H1 (cell line): ENCODE data around the gene DYRK1B. TPM values are rescaled to one million over a fixed set of nuclear protein-coding genes. Genes with fewer than 3 reads are reported as not detected.

Experiments used
- CTCF ChIA-PET: fragments of 300-600 bp; sonication (Branson Sonifier 250); formaldehyde crosslinking; loops from one replicate; lab custom pipeline; 2021; ENCODE audit not compliant: partially characterized antibody; lab: Charles Lee
- POLR2A ChIA-PET: fragments of 300-600 bp; sonication (Branson Sonifier 250); formaldehyde crosslinking; loops from one replicate; lab custom pipeline; 2021; ENCODE audit warnings: inconsistent platforms; ENCODE audit not compliant: partially characterized antibody; lab: Charles Lee
- DNase-seq, 2 experiments: peaks; one replicate each; pipeline versions ENCODE4 v3.0.0 to v3.0.0-alpha.2; 2010 to 2022; ENCODE audit warnings: low spot score in 2 of 2, low read depth in 1 of 2, mixed read lengths in 1 of 2
- FAIRE-seq: peaks from 2 replicates; lab custom pipeline; 2011; peaks lifted over from hg19 to GRCh38; lab: Jason Lieb, UNC
- H2AFZ ChIP-seq: 2 replicates; pipeline ENCODE4 v1.8.1; 2012; ENCODE audit warnings: low read length, inconsistent platforms
- H2AK5ac ChIP-seq: 2 replicates; pipeline ENCODE4 v1.6.1; 2013; ENCODE audit warnings: low read depth, low read length
- H2BK120ac ChIP-seq: replicated peaks from 2 replicates; pipeline ENCODE3; 2013; ENCODE audit warnings: low read depth, low read length, inconsistent platforms
- H2BK12ac ChIP-seq: 2 replicates; pipeline ENCODE4 v1.6.1; 2013; ENCODE audit warnings: low read depth, low read length
- H2BK15ac ChIP-seq: 2 replicates; pipeline ENCODE4 v1.6.1; 2013; ENCODE audit warnings: low read length
- H2BK20ac ChIP-seq: 2 replicates; pipeline ENCODE4 v1.6.1; 2013; ENCODE audit warnings: low read length
- H2BK5ac ChIP-seq: 2 replicates; pipeline ENCODE4 v1.6.1; 2013; ENCODE audit warnings: low read depth, low read length
- H3K14ac ChIP-seq: 2 replicates; pipeline ENCODE4 v1.6.1; 2013; ENCODE audit warnings: inconsistent platforms; ENCODE audit not compliant: insufficient read length
- H3K18ac ChIP-seq: 2 replicates; pipeline ENCODE4 v1.6.1; 2013; ENCODE audit warnings: low read length; ENCODE audit errors: extremely low read depth
- H3K23ac ChIP-seq: 2 replicates; pipeline ENCODE4 v1.6.1; 2013; ENCODE audit warnings: inconsistent platforms; ENCODE audit not compliant: insufficient read length
- H3K23me2 ChIP-seq: 2 replicates; pipeline ENCODE4 v1.6.1; 2013; ENCODE audit warnings: low read depth, low read length
- H3K27ac ChIP-seq: 2 replicates; pipeline ENCODE4 v1.6.1; 2011; ENCODE audit warnings: low read depth, low read length, inconsistent platforms
- H3K27me3 ChIP-seq, 4 experiments: replicated peaks in 1 of 4; 1 replicate in 1 of 4; 2 replicates in 3 of 4; pipeline versions ENCODE4 v1.6.1 to v1.8.1; 2011 to 2013; ENCODE audit warnings: low read length in 3 of 4, mild to moderate bottlenecking in 3 of 4, inconsistent platforms in 2 of 4, mixed read lengths in 2 of 4, moderate library complexity in 1 of 4; ENCODE audit not compliant: control insufficient read depth in 3 of 4, insufficient read depth in 3 of 4; ENCODE audit errors: extremely low read depth in 1 of 4
- H3K36me3 ChIP-seq, 4 experiments: 2 replicates each; pipeline versions ENCODE4 v1.6.1 to v1.8.1; 2011 to 2013; ENCODE audit warnings: mild to moderate bottlenecking in 4 of 4, low read length in 3 of 4, moderate library complexity in 2 of 4, control low read depth in 1 of 4, inconsistent platforms in 1 of 4; ENCODE audit not compliant: insufficient read depth in 4 of 4, control insufficient read depth in 2 of 4
- H3K4ac ChIP-seq: replicated peaks from 2 replicates; pipeline ENCODE3; 2013; ENCODE audit warnings: low read length, low read depth, mixed read lengths, inconsistent platforms; ENCODE audit not compliant: insufficient read length
- H3K4me1 ChIP-seq, 4 experiments: replicated peaks in 1 of 4; 1 replicate in 1 of 4; 2 replicates in 3 of 4; pipeline versions ENCODE4 v1.6.1 to v1.8.1; 2011 to 2013; ENCODE audit warnings: low read length in 3 of 4, inconsistent platforms in 2 of 4, mixed read lengths in 1 of 4; ENCODE audit not compliant: insufficient read depth in 4 of 4, control insufficient read depth in 3 of 4
- H3K4me2 ChIP-seq, 2 experiments: 2 replicates each; pipeline versions ENCODE4 v1.6.1 to v1.8.1; 2011 to 2013; ENCODE audit warnings: low read depth in 2 of 2, low read length in 2 of 2, control low read depth in 1 of 2, inconsistent platforms in 1 of 2, mild to moderate bottlenecking in 1 of 2; ENCODE audit not compliant: insufficient read depth in 1 of 2
- H3K4me3 ChIP-seq, 4 experiments: fragments of 200-600, 300-600 bp in 1 of 4; sonication (generic), shearing (Covaris generic), sonication (Bioruptor Twin) in 1 of 4; 2 replicates each; pipeline versions ENCODE4 v1.5.1 to v1.8.1; 2011 to 2016; ENCODE audit warnings: low read length in 4 of 4, low read depth in 3 of 4, control low read depth in 2 of 4, inconsistent platforms in 2 of 4, mild to moderate bottlenecking in 2 of 4, mixed read lengths in 1 of 4, moderate library complexity in 1 of 4; ENCODE audit not compliant: insufficient read depth in 2 of 4; ENCODE audit errors: extremely low read depth in 1 of 4
- H3K56ac ChIP-seq: replicated peaks from 2 replicates; pipeline ENCODE3; 2013; ENCODE audit warnings: low read depth, mild to moderate bottlenecking, mixed read lengths, low read length, inconsistent platforms; ENCODE audit not compliant: insufficient read length
- H3K79me1 ChIP-seq: 2 replicates; pipeline ENCODE4 v1.6.1; 2013; ENCODE audit warnings: low read depth, low read length, control low read depth
- H3K79me2 ChIP-seq, 2 experiments: 2 replicates each; pipeline versions ENCODE4 v1.6.1 to v1.8.1; 2012 to 2013; ENCODE audit warnings: low read length in 2 of 2, mild to moderate bottlenecking in 2 of 2, inconsistent platforms in 1 of 2; ENCODE audit not compliant: insufficient read depth in 2 of 2, control insufficient read depth in 1 of 2
- H3K9ac ChIP-seq, 4 experiments: replicated peaks in 1 of 4; 1 replicate in 1 of 4; 2 replicates in 3 of 4; pipeline versions ENCODE4 v1.6.1 to v1.8.1; 2011 to 2013; ENCODE audit warnings: low read depth in 3 of 4, low read length in 3 of 4, control low read depth in 2 of 4, mild to moderate bottlenecking in 2 of 4, moderate library complexity in 2 of 4, inconsistent platforms in 1 of 4; ENCODE audit errors: extremely low read depth in 1 of 4
- H3K9me3 ChIP-seq, 2 experiments: 2 replicates each; pipeline versions ENCODE4 v1.6.1 to v1.8.1; 2012 to 2013; ENCODE audit warnings: mild to moderate bottlenecking in 2 of 2, moderate library complexity in 2 of 2, control low read depth in 1 of 2, inconsistent platforms in 1 of 2, low read depth in 1 of 2, low read length in 1 of 2, mixed read lengths in 1 of 2; ENCODE audit not compliant: insufficient read depth in 2 of 2
- H4K20me1 ChIP-seq, 2 experiments: replicated peaks in 1 of 2; 2 replicates each; pipeline versions ENCODE3 to v1.8.1; 2011 to 2013; ENCODE audit warnings: inconsistent platforms in 2 of 2, low read length in 2 of 2, mild to moderate bottlenecking in 1 of 2; ENCODE audit not compliant: insufficient read depth in 2 of 2, control insufficient read depth in 1 of 2
- H4K5ac ChIP-seq: 2 replicates; pipeline ENCODE4 v1.6.1; 2013; ENCODE audit warnings: low read length, low read depth, mixed read lengths, inconsistent platforms; ENCODE audit not compliant: insufficient read length
- H4K8ac ChIP-seq: 2 replicates; pipeline ENCODE4 v1.8.0; 2013; ENCODE audit warnings: mild to moderate bottlenecking, moderate library complexity, low read length, inconsistent platforms; ENCODE audit not compliant: insufficient read depth; ENCODE audit errors: extremely low read depth
- H4K91ac ChIP-seq: replicated peaks from 2 replicates; pipeline ENCODE3; 2013; ENCODE audit warnings: low read length, mixed read lengths, inconsistent platforms; ENCODE audit not compliant: insufficient read length
- CTBP2 ChIP-seq: IDR thresholded peaks from 2 replicates; pipeline ENCODE4 v1.7.0; 2011; ENCODE audit warnings: borderline replicate concordance, mild to moderate bottlenecking, moderate library complexity, mixed read lengths, low read length; ENCODE audit not compliant: insufficient read depth, insufficient read length
- E2F6 ChIP-seq: IDR thresholded peaks from 2 replicates; pipeline ENCODE4 v1.6.1; 2012; ENCODE audit warnings: inconsistent platforms
- WGBS, 2 experiments: shearing (Covaris generic) in 1 of 2; methylation state at CpG; one replicate each; pipeline versions ENCODE4 v1.1.6 to v1.1.7; 2013 to 2015; ENCODE audit warnings: low lambda C conversion rate in 2 of 2, mixed read lengths in 2 of 2, inconsistent platforms in 1 of 2, low coverage in 1 of 2, missing lambda C conversion rate in 1 of 2; ENCODE audit not compliant: insufficient replicate concordance in 2 of 2, insufficient coverage in 1 of 2, insufficient read length in 1 of 2; ENCODE audit errors: extremely low coverage in 1 of 2, missing lambda C conversion rate in 1 of 2; 5-methylcytosine and 5-hydroxymethylcytosine counted together
- polyA plus RNA-seq, 7 experiments: library from polyadenylated mRNA; depleted of rRNA in 3 of 7; stranded (reverse) in 5 of 7; unstranded in 2 of 7; fragments of >200 nt in 5 of 7; fragments of 200-250 nt in 2 of 7; gene quantifications; 1 replicate in 5 of 7; 2 replicates in 1 of 7; 4 replicates in 1 of 7; pipeline versions ENCODE4 v1.2.1 to v1.2.3, GENCODE V29; 2011 to 2013; ENCODE audit warnings: missing spikeins in 2 of 7, mixed read lengths in 2 of 7
- total RNA-seq: library from RNA; stranded (reverse); fragmentation: NEBNext Ultra II Directional; extraction: Animal tissue kit (Norgen Biotek cat#: 25700); gene quantifications from 2 replicates; pipeline ENCODE4 v1.2.1, GENCODE V29; 2021

The DYRK1B gene
- total and polyA plus RNA-seq, 2 of the 8 experiments (the other 6 are each of a cell fraction or from before 2014, with no cell fraction given) = 6.9 to 14.8 TPM

DNA sequence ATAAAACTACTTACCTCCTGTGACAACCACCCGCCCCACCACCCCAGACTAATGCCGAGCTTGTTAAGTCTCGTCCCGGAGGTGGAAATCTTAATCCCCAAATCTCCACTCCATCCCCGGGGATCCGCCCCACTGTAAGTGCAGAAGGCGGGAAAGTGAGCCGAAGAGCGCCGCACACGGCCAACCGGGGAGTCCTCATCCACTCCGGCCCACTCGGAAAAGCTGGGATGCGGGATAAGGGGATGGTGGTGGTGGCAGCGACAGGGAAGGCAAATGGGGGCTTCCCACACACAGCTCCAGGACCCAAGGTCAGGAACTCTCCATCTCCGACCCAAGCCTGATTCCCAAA is 11.6 kb upstream of the DYRK1B start:
- peak overlapping the region; percentile 74 to 95 (median 78) for H3K9ac ChIP-seq
- H2BK12ac ChIP-seq = no peak overlapping the region
- no peak overlapping the region for H2BK120ac ChIP-seq
- no peak overlapping the region for H3K23ac ChIP-seq
- peaks cover 41 to 55% of the 10 kb centered on the region in 2 experiments for H3K79me2 ChIP-seq
- H3K23me2 ChIP-seq = peaks cover 12% of the 10 kb centered on the region
- H4K5ac ChIP-seq = no peak overlapping the region
- peak overlapping the region; percentile 89; the same call in 1 of the 2 replicates for H3K18ac ChIP-seq
- H3K4me3 ChIP-seq = peak overlapping the region; percentile 91 to 99 (median 96)
- TF ChIP-seq E2F6 (peak; percentile 68), CTBP2 (no peak)
- peak overlapping the region; percentile 65 for H3K27ac ChIP-seq
- peak overlapping the region; percentile 71 to 96 for H3K4me2 ChIP-seq
- H2AFZ ChIP-seq = no peak overlapping the region
- DNase-seq = no peak
- H2BK15ac ChIP-seq = no peak overlapping the region
- no peaks in the 10 kb centered on the region for H3K27me3 ChIP-seq
- no peak overlapping the region for H3K4ac ChIP-seq
- H3K9me3 ChIP-seq = no peaks in the 10 kb centered on the region
- peak overlapping the region; percentile 39 for H4K8ac ChIP-seq
- peaks cover 17 to 21% of the 10 kb centered on the region in 2 experiments for H4K20me1 ChIP-seq
- no peak overlapping the region for H3K14ac ChIP-seq
- H3K4me1 ChIP-seq = peaks cover 7 to 28% (median 18%) of the 10 kb centered on the region in 4 experiments
- H3K36me3 ChIP-seq = peaks cover 0 to 7% (median under 1%) of the 10 kb centered on the region in 4 experiments; a peak in 1 of 8 replicates
- no peak for FAIRE-seq
- no peak overlapping the region for H4K91ac ChIP-seq
- peak overlapping the region; percentile 75 for H3K56ac ChIP-seq
- WGBS, 2 experiments = 2% methylated on average over 16 of the region's 17 CpGs; no CpG with 5 or more reads in 1 of the 2 experiments
- H2AK5ac ChIP-seq = peak overlapping the region; percentile 41; the same call in 1 of the 2 replicates
- peak overlapping the region; percentile 86; the same call in 1 of the 2 replicates for H2BK5ac ChIP-seq
- peaks cover 8% of the 10 kb centered on the region for H3K79me1 ChIP-seq
- H2BK20ac ChIP-seq = no peak overlapping the region
- POLR2A ChIA-PET = interaction anchor here (1.0 to 4.8 kb wide), 5 partner anchors 12 to 125 kb away, joined by 3 to 31 read pairs (median 10); partner anchors contain the start of genes DYRK1B and PSMC4
- CTCF ChIA-PET = interaction anchor here (0.6 to 6.4 kb wide), 8 partner anchors 12 to 830 kb away, joined by 3 to 43 read pairs (median 3); partner anchors contain the start of gene DYRK1B
